Hepatocyte (in vitro differentiated cells): Measurements from ENCODE around the gene DNAH17.

ENCODE experiments used
- EZH2 ChIP-seq: fragments of 200-600 bp; sonication (generic); IDR thresholded peaks from 2 replicates; pipeline ENCODE4 v1.6.1; 2016; ENCODE audit warnings: antibody characterized with exemption, mild to moderate bottlenecking, borderline replicate concordance
- EZH2phosphoT487 ChIP-seq: fragments of 200-600 bp; sonication (generic); IDR thresholded peaks from one replicate; pipeline ENCODE4 v1.6.1; 2018; ENCODE audit warnings: antibody characterized with exemption, mild to moderate bottlenecking, low read depth, moderate library complexity; ENCODE audit not compliant: unreplicated experiment, severe bottlenecking
- TF ChIP-seq, protein P1 (sequence below): fragments of 200-600 bp; sonication (generic); IDR thresholded peaks from 2 replicates; pipeline ENCODE4 v1.5.1; 2016; ENCODE audit warnings: antibody characterized with exemption, mild to moderate bottlenecking; ENCODE audit not compliant: poor library complexity

DNA sequence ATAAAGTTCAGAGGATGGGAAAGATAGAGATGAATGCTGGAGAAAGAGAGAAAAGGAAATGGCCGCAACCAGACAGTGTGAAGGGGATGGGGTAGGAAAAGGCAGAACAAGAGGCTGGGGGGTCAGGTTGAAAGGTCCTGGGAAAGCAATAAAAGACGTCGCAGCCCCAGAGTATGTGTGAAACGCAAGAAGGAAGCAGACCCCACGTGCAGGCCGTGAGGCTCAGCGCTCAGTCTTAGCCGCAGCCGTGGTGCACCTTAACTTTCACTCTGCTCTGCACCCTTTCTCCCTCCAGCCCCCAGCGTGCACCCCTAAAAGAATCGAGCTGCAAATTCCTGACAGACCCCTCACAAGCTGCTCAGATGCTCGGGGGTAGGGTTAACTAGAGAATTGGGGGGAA lies 1.9 kb downstream of the DNAH17 start:
- TF ChIP-seq EZH2phosphoT487 (no peak), EZH2 (no peak)
- TF ChIP-seq, protein P1, sequence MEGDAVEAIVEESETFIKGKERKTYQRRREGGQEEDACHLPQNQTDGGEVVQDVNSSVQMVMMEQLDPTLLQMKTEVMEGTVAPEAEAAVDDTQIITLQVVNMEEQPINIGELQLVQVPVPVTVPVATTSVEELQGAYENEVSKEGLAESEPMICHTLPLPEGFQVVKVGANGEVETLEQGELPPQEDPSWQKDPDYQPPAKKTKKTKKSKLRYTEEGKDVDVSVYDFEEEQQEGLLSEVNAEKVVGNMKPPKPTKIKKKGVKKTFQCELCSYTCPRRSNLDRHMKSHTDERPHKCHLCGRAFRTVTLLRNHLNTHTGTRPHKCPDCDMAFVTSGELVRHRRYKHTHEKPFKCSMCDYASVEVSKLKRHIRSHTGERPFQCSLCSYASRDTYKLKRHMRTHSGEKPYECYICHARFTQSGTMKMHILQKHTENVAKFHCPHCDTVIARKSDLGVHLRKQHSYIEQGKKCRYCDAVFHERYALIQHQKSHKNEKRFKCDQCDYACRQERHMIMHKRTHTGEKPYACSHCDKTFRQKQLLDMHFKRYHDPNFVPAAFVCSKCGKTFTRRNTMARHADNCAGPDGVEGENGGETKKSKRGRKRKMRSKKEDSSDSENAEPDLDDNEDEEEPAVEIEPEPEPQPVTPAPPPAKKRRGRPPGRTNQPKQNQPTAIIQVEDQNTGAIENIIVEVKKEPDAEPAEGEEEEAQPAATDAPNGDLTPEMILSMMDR: no peak
